HCT116 (cell line): Measurements from ENCODE around the gene USP43. TPM values are rescaled to one million over a fixed set of nuclear protein-coding genes. Genes with fewer than 3 reads are reported as not detected.

Experiments used
- ATAC-seq: fragments of 200-7000 bp; cut with Tn5 transposase; 2 replicates; pipeline ENCODE4 v1.9.1; 2020; ENCODE audit warnings: mild to moderate bottlenecking, moderate library complexity
- BruUV-seq: library from RNA; stranded (reverse); fragments of 400-500 nt; replicated peaks from 2 replicates; lab custom pipeline; 2021; lab: Mats Ljungman, UMichigan
- CTCF ChIA-PET: fragments of 300-600 bp; sonication (Branson Sonifier 250); formaldehyde crosslinking; loops from one replicate; lab custom pipeline; 2021; ENCODE audit warnings: antibody characterized with exemption; lab: Charles Lee
- POLR2A ChIA-PET: fragments of 300-600, 350-600 bp; sonication (Branson Sonifier 250); formaldehyde crosslinking; loops from one replicate; lab custom pipeline; 2021; ENCODE audit warnings: antibody characterized with exemption; lab: Charles Lee
- RAD21 ChIA-PET, 2 experiments: fragments of 300-600 bp; sonication (Branson Sonifier 250); formaldehyde crosslinking; loops; one replicate each; lab custom pipeline; 2023; ENCODE audit warnings: low total read pairs in 2 of 2; ENCODE audit not compliant: uncharacterized antibody in 2 of 2, unreplicated experiment in 2 of 2, low non-redundant PET in 1 of 2; lab: Charles Lee
- DNase-seq: peaks from one replicate; pipeline ENCODE4 v3.0.0-alpha.2; 2010; ENCODE audit warnings: low read depth, low spot score
- H2AFZ ChIP-seq: fragments of 200-600 bp; shearing (Covaris generic), sonication (generic); 2 replicates; pipeline ENCODE4 v1.6.1; 2017; ENCODE audit warnings: low read depth, mixed run types, mixed read lengths, antibody characterized with exemption, low read length; ENCODE audit not compliant: poor library complexity, severe bottlenecking
- H3K27ac ChIP-seq: 2 replicates; pipeline ENCODE4 v1.5.1; 2012; ENCODE audit warnings: low read depth, low read length
- H3K27me3 ChIP-seq: fragments of 200-600 bp; sonication (generic); 2 replicates; pipeline ENCODE4 v1.6.1; 2016; ENCODE audit warnings: mixed run types, low read length, mixed read lengths; ENCODE audit not compliant: insufficient read depth
- H3K36me3 ChIP-seq, 2 experiments: fragments of 200-500 bp in 1 of 2; fragments of 200-600 bp in 1 of 2; sonication (Bioruptor generic) in 1 of 2; sonication (generic) in 1 of 2; 2 replicates each; pipeline versions ENCODE4 v1.5.1 to v1.6.1; 2014 to 2016; ENCODE audit warnings: low read length in 2 of 2, inconsistent platforms in 1 of 2, mixed read lengths in 1 of 2, mixed run types in 1 of 2; ENCODE audit not compliant: insufficient read depth in 2 of 2, control insufficient read depth in 1 of 2
- H3K4me1 ChIP-seq, 2 experiments: fragments of 200-600 bp in 1 of 2; sonication (generic) in 1 of 2; 2 replicates each; pipeline versions ENCODE4 v1.5.1 to v1.6.1; 2012 to 2017; ENCODE audit warnings: low read length in 2 of 2, inconsistent platforms in 1 of 2, mild to moderate bottlenecking in 1 of 2, mixed read lengths in 1 of 2, mixed run types in 1 of 2, moderate library complexity in 1 of 2; ENCODE audit not compliant: insufficient read depth in 2 of 2, control insufficient read depth in 1 of 2
- H3K4me2 ChIP-seq: fragments of 200-600 bp; sonication (generic); 2 replicates; pipeline ENCODE4 v1.6.1; 2017; ENCODE audit warnings: mixed run types, low read length, mixed read lengths
- H3K4me3 ChIP-seq, 2 experiments: fragments of 200-600 bp in 1 of 2; sonication (generic) in 1 of 2; replicated peaks in 1 of 2; 2 replicates each; pipeline ENCODE4 v1.5.1; 2011 to 2016; ENCODE audit warnings: low read length in 2 of 2, control low read depth in 1 of 2, low read depth in 1 of 2, mild to moderate bottlenecking in 1 of 2, mixed read lengths in 1 of 2, mixed run types in 1 of 2
- H3K79me2 ChIP-seq: fragments of 200-600 bp; sonication (generic); 2 replicates; pipeline ENCODE4 v1.6.1; 2017; ENCODE audit warnings: mild to moderate bottlenecking, mixed run types, low read length, moderate library complexity, mixed read lengths; ENCODE audit not compliant: insufficient read depth
- H3K9ac ChIP-seq: fragments of 200-600 bp; sonication (generic); 2 replicates; pipeline ENCODE4 v1.6.1; 2016; ENCODE audit warnings: low read length, mixed read lengths
- H3K9me2 ChIP-seq: fragments of 200-600 bp; sonication (generic), shearing (Covaris generic); 2 replicates; pipeline ENCODE4 v1.6.1; 2017; ENCODE audit warnings: mixed run types, mild to moderate bottlenecking, moderate library complexity; ENCODE audit not compliant: insufficient read depth
- H3K9me3 ChIP-seq, 2 experiments: fragments of 200-500 bp in 1 of 2; fragments of 200-600 bp in 1 of 2; sonication (Bioruptor generic) in 1 of 2; sonication (generic) in 1 of 2; 2 replicates each; pipeline ENCODE4 v1.6.1; 2014 to 2017; ENCODE audit warnings: low read length in 2 of 2, mixed read lengths in 2 of 2, inconsistent platforms in 1 of 2, low read depth in 1 of 2, mild to moderate bottlenecking in 1 of 2, mixed run types in 1 of 2, moderate library complexity in 1 of 2; ENCODE audit not compliant: control insufficient read depth in 1 of 2, insufficient read depth in 1 of 2
- H4K20me1 ChIP-seq: fragments of 200-600 bp; sonication (generic), shearing (Covaris generic); 2 replicates; pipeline ENCODE4 v1.6.1; 2017; ENCODE audit warnings: mixed run types, mild to moderate bottlenecking, moderate library complexity; ENCODE audit not compliant: insufficient read depth
- ATF3 ChIP-seq: IDR thresholded peaks from 2 replicates; pipeline ENCODE4 v1.6.1; 2012
- CBX3 ChIP-seq: IDR thresholded peaks from 2 replicates; pipeline ENCODE4 v1.6.1; 2012; ENCODE audit warnings: low read depth
- CEBPB ChIP-seq: IDR thresholded peaks from 2 replicates; pipeline ENCODE4 v1.6.1; 2012; ENCODE audit warnings: low read depth
- CTCF ChIP-seq, 3 experiments: fragments of 200-600 bp in 1 of 3; sonication (generic) in 1 of 3; IDR thresholded peaks in 2 of 3; conservative IDR thresholded peaks in 1 of 3; 2 replicates each; pipeline ENCODE4 v1.5.1; 2012 to 2017; ENCODE audit warnings: low read depth in 2 of 3, low read length in 2 of 3, antibody characterized with exemption in 1 of 3, borderline replicate concordance in 1 of 3, control low read depth in 1 of 3, mild to moderate bottlenecking in 1 of 3, mixed read lengths in 1 of 3, mixed run types in 1 of 3, moderate library complexity in 1 of 3; ENCODE audit not compliant: insufficient read depth in 1 of 3
- EGR1 ChIP-seq: IDR thresholded peaks from 2 replicates; pipeline ENCODE4 v1.6.1; 2012; ENCODE audit warnings: low read depth
- ELF1 ChIP-seq: IDR thresholded peaks from 2 replicates; pipeline ENCODE4 v1.6.1; 2012; ENCODE audit warnings: low read depth, borderline replicate concordance
- EZH2 ChIP-seq: fragments of 200-600 bp; sonication (generic); IDR thresholded peaks from 2 replicates; pipeline ENCODE4 v1.6.1; 2017; ENCODE audit warnings: antibody characterized with exemption, mixed run types
- EZH2phosphoT487 ChIP-seq: fragments of 200-600 bp; IDR thresholded peaks from 2 replicates; pipeline ENCODE4 v1.6.1; 2018; ENCODE audit warnings: antibody characterized with exemption, borderline replicate concordance
- JUND ChIP-seq: IDR thresholded peaks from 2 replicates; pipeline ENCODE4 v1.6.1; 2012
- POLR2A ChIP-seq: IDR thresholded peaks from 2 replicates; pipeline ENCODE4 v1.7.0; 2011; ENCODE audit warnings: borderline replicate concordance; ENCODE audit not compliant: insufficient read depth, insufficient read length; ENCODE audit errors: extremely low read depth
- POLR2AphosphoS5 ChIP-seq: IDR thresholded peaks from 2 replicates; pipeline ENCODE4 v1.6.1; 2011; ENCODE audit warnings: mild to moderate bottlenecking, low read depth, low read length, moderate library complexity
- RAD21 ChIP-seq: IDR thresholded peaks from 2 replicates; pipeline ENCODE4 v1.6.1; 2012; ENCODE audit warnings: low read depth, mild to moderate bottlenecking
- REST ChIP-seq: IDR thresholded peaks from 2 replicates; pipeline ENCODE4 v1.6.1; 2012; ENCODE audit warnings: low read depth
- SP1 ChIP-seq: IDR thresholded peaks from 2 replicates; pipeline ENCODE4 v1.6.1; 2012; ENCODE audit warnings: low read depth
- SRF ChIP-seq: IDR thresholded peaks from 2 replicates; pipeline ENCODE4 v1.6.1; 2012; ENCODE audit warnings: low read depth
- TCF7L2 ChIP-seq: IDR thresholded peaks from 2 replicates; pipeline ENCODE4 v1.7.0; 2011; ENCODE audit warnings: borderline replicate concordance, inconsistent platforms; ENCODE audit not compliant: insufficient read depth, insufficient read length; ENCODE audit errors: extremely low read depth
- YY1 ChIP-seq: IDR thresholded peaks from 2 replicates; pipeline ENCODE4 v1.6.1; 2011; ENCODE audit warnings: low read length, low read depth, moderate library complexity, mild to moderate bottlenecking; ENCODE audit not compliant: insufficient replicate concordance; ENCODE audit errors: extremely low read depth
- ZBTB33 ChIP-seq: IDR thresholded peaks from 2 replicates; pipeline ENCODE4 v1.6.1; 2011; ENCODE audit warnings: mild to moderate bottlenecking, low read length, moderate library complexity; ENCODE audit not compliant: insufficient replicate concordance; ENCODE audit errors: extremely low read depth
- ZFX ChIP-seq: fragments of 450-650 bp; IDR thresholded peaks from 2 replicates; pipeline ENCODE4 v1.6.1; 2017
- ZNF274 ChIP-seq: fragments of 200-500 bp; sonication (Bioruptor generic); IDR thresholded peaks from 2 replicates; pipeline ENCODE4 v1.6.1; 2014; ENCODE audit warnings: mild to moderate bottlenecking, low read depth, low read length, inconsistent platforms
- intact Hi-C: fragments of 100-400 bp; cut with micrococcal nuclease; formaldehyde crosslinking; loops from 2 replicates; pipeline ENCODE4 v1.10.0; 2022
- total RNA-seq: library from RNA; stranded (reverse); gene quantifications from one replicate; pipeline ENCODE4 v1.2.1, GENCODE V29; 2021; ENCODE audit not compliant: unreplicated experiment

The USP43 gene
- total RNA-seq, 1 experiment from 2014 or later: 8.0 TPM

- Histone ChIP-seq H2AFZ (no peak overlapping the region), H3K36me3 (no peaks in the 10 kb centered on the region; a peak in 1 of 4 replicates), H3K79me2 (no peaks in the 10 kb centered on the region), H3K4me2 (no peak overlapping the region), H3K9me2 (no peaks in the 10 kb centered on the region), H3K4me3 (no peak overlapping the region), H3K27me3 (peaks cover 20% of the 10 kb centered on the region; the same call in 1 of the 2 replicates), H3K27ac (no peak overlapping the region), H3K9ac (no peak overlapping the region), H3K4me1 (peaks cover 0 to 3% of the 10 kb centered on the region in 2 experiments; a peak in 1 of 4 replicates), H3K9me3 (no peaks in the 10 kb centered on the region), H4K20me1 (no peaks in the 10 kb centered on the region)
- no peak for ATAC-seq
- TF ChIP-seq ATF3 (no peak), CBX3 (no peak), JUND (no peak), POLR2AphosphoS5 (no peak), TCF7L2 (no peak), CEBPB (no peak), YY1 (no peak), ZBTB33 (no peak), EZH2phosphoT487 (no peak), ZNF274 (no peak), SP1 (no peak), POLR2A (no peak), REST (no peak), RAD21 (no peak), ELF1 (no peak), EZH2 (no peak), SRF (no peak), ZFX (no peak), CTCF (IDR thresholded peaks at IDR 0.05 in 2 of 3, conservative IDR thresholded peaks at IDR 0.05 in 1 of 3; ENCODE audit: borderline replicate concordance in 1 of 3, insufficient read depth in 1 of 3, low read depth in 2 of 3, low read length in 2 of 3) (no peak), EGR1 (no peak)
- ChIA-PET RAD21 (no interaction called here), POLR2A (no interaction called here), CTCF (no interaction called here)
- intact Hi-C loops: no loop called here
- no peak for DNase-seq
- BruUV-seq: no TSS peak
Measured at GRCh38 chr17:9763643-9764042, 118.3 kb downstream of the USP43 start.
